DMS153 (cell line): ENCODE data around the gene FOXC2.
A peak's percentile ranks its signal among the peaks of the same experiment; 100 is the strongest.

Experiments
- DNase-seq: peaks from one replicate; lab custom pipeline; 2025; lab: John Stamatoyannopoulos, UW

Gene FOXC2

DNA sequence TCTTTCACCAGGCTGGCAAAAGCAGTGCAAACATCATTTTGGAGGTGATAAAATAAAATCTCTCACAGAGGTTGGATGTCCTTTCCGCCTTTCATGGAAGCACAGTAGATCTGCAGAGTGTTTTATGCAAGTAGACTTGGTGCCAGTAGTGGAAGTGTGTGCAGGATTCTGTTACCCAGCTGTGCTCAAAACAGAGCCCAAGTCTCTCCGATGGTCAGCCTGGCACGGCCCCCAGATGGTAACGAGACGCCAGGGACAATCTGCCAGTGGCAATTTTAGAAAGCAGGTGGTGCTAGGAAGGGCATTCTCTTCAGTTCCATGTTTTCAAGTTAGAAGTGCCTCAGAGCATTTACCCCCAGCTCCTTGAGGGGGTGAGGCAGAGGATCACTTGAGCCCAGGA is 10.1 kb upstream of the FOXC2 start:
- DNase-seq: no peak

DNA sequence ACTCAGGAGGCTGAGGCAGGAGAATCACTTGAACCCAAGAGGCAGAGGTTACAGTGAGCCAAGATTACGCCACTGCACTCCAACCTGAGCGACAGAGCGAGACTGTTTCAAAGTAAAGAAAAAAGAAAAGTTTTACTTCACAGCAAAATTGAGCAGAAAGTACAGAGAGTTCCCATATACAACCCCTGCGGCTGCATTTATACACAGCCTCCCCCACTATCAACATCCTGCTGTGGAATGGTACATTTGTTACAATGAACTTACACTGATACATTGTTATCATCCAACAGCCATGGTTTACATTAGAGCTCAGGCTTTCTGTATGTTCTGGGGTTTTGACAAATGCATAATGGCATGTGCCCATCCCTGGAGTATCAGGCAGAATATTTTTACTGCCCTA is 9.0 kb upstream of the FOXC2 start:
- DNase-seq: no peak

DNA sequence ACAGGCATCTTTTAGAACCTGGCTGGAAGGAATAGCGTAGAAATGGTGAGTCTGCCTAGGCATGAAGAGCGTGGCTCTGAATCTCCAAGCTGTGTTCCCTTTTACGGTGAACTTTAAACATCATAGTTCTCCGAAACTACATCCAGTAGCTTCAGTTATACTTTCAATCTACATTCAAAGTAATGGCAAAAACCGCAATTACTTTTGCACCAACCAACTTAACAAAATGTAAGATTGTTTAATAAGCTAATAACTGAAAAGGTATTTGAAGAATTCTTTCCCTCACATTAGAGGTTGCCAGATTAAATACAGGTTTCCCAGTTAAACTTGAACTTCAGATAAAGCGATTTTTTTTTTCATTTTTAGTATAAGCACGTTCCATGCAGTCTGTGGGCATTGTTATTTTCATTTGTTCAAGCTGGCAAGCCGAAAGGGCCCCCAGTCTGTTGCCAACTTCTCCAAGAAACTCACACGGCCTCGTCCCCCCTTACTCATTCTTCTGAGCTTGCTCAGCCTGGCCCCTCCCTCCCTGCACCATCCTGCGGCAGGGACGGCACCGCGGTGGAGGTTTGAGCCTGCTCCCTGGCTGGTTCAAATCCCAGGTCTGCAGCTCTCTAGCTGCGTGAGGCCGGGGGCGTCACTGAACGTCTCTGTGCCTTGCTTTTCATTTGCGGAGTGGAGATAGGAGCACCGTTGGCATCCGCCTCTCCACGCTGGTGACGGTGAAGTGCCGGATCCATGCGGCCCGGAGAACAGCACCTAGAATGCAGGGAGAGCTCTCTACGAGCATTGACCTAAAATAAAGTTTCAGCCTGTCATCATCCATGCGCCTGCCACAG is 8.1 kb upstream of the FOXC2 start:
- DNase-seq: no peak

DNA sequence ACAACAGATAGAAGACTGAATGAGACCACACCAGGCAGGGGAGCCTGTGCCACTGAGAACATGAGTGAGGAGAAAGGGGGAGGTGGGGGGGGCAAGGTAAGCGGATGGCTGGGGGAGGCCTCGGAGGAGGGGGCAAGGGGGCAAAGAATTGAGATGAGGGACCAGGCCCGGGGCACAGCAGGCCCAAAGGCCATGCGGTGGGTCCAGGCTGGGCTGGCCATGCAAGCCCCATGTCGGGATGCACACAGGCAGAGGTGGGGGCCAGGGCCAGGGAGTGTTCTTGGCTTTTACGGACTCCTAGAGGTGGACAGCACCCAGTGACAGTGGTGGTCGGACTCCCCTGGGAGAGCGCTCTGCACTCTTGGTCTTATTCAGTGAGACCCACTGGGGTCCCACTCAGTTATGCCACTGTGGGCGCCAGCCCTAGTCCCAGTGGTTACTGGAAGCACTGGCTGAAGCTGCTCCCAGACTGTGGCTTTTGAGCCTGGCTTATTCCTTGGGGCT is 6.8 kb upstream of the FOXC2 start:
- no peak for DNase-seq

DNA sequence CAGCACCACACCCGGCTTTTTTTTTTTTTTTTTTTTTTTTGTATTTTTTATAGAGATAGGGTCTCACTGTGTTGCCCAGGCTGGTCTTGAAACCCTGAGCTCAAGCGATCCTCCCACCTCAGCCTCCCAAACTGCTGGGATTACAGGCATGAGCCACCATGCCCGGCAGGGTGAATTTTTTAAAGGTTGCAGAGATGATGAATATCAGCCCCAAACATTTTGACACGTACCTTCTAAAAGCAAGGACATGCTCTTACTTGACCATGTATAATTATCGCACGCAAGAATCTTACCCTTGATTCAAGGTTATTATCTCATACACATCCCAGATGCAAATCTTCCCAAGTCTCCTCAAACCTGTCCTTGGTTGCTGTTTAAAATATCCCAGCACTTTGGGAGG is 4.3 kb upstream of the FOXC2 start:
- DNase-seq: no peak

DNA sequence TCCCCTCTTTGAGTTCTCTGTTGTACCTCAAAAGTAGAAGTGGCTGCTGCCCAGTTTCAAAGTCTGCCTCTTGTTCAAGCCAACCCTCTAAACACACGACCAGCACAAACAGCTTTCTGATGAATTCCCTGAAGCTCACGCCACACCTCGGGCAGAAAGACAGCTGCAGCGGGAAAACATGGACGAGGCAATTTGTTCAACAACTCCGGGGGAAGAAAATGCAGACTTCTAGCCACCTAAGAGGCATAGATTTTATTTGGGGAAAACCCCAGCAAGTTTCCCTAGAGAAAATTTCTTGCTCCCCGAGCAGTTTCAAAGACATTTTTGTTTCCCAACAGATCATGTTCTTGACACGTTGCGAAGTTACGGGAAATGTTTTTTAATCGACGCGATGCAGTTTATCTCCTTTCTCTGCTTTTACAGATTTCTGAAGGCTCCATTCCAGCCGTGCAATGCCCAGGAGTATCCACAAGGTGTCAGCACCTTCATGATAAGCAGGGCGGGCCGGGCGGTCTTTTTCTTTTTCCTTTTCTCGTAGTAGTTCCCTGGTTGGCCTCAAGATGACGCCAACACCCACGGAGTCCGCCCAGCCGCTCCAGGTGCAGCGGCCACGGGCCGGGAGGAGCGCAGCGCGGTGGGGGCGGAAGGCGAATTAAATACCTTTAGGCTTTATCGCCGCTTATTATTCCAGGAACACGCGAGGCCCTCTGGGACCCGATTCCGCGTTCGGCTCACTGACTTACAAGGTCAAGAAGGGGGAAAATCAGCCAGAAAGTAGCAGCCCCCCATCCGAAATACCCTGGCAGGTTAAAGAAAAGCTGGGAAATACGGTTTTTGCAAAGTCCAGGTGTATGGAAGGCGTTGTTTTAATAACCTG is 2.9 kb upstream of the FOXC2 start:
- peak; percentile 81 for DNase-seq

DNA sequence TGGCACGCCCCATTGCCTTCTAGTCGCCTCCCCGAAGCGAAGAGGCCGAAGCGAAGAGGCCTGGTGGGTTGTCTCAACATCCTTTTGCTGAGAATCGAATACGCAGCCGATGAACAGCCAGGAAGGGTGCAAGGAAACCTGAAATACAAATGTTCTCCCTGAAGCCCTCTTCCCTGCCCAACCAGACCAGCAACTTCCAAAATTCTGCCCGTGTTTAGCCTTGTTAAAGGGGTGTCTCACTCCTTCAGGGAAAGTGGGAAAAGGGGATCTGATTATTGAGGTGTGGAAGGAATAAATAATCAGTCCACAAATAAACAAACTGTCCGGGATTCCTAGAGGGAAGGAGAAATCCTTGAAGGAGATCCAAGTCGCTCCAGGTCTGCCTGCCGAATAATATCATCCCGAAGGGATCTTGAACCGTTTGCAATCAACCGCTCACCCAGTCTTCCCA is 1.4 kb upstream of the FOXC2 start:
- DNase-seq: no peak

DNA sequence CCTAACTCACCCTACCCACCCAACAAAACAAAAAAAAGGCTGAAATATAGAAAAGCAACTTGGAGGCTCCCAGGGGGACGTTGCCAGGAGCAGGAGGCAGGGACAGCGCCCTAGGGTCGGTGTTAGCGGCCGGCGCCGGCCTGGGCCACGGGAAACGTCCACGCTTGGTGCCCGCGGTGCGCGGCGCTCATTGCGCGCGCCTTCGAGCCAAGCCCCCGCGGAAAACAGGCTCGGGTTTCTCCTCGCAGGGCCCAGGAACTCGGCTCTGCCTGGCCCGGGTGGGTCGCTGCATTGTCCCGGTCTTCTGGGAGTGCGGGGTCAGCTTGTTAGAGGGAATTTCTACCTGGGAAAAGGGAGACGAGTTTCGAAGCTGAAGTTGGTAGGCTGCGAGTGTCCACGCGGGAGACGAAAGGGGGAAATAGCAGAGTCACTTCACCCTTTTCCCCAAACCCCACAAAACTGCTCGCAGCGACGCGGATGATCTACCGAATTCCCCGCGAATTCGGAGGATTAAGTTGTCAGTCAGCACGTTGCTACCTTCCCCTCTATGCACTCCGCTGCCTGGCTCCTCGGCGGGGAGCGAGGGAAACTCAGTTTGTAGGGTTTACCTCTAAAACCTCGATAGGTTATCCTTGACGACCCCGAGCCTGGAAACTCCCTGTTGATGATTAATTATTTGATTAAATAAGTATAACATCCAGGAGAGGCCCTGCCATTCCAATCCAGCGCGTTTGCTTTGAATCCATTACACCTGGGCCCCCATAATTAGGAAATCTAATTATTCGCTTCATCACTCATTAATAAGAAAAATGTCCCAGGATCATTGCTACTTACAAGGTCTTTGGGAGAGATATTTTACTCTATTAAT is 751 bp upstream of the FOXC2 start:
- no peak for DNase-seq

DNA sequence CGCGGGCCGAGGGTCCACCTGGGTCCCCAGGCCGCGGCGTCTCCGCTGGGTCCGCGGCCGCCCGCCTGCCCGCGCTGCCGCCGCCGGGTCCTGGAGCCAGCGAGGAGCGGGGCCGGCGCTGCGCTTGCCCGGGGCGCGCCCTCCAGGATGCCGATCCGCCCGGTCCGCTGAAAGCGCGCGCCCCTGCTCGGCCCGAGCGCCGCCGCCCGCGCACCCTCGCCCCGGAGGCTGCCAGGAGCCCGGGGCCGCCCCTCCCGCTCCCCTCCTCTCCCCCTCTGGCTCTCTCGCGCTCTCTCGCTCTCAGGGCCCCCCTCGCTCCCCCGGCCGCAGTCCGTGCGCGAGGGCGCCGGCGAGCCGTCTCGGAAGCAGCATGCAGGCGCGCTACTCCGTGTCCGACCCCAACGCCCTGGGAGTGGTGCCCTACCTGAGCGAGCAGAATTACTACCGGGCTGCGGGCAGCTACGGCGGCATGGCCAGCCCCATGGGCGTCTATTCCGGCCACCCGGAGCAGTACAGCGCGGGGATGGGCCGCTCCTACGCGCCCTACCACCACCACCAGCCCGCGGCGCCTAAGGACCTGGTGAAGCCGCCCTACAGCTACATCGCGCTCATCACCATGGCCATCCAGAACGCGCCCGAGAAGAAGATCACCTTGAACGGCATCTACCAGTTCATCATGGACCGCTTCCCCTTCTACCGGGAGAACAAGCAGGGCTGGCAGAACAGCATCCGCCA is 504 bp downstream of the FOXC2 start:
- DNase-seq: no peak

DNA sequence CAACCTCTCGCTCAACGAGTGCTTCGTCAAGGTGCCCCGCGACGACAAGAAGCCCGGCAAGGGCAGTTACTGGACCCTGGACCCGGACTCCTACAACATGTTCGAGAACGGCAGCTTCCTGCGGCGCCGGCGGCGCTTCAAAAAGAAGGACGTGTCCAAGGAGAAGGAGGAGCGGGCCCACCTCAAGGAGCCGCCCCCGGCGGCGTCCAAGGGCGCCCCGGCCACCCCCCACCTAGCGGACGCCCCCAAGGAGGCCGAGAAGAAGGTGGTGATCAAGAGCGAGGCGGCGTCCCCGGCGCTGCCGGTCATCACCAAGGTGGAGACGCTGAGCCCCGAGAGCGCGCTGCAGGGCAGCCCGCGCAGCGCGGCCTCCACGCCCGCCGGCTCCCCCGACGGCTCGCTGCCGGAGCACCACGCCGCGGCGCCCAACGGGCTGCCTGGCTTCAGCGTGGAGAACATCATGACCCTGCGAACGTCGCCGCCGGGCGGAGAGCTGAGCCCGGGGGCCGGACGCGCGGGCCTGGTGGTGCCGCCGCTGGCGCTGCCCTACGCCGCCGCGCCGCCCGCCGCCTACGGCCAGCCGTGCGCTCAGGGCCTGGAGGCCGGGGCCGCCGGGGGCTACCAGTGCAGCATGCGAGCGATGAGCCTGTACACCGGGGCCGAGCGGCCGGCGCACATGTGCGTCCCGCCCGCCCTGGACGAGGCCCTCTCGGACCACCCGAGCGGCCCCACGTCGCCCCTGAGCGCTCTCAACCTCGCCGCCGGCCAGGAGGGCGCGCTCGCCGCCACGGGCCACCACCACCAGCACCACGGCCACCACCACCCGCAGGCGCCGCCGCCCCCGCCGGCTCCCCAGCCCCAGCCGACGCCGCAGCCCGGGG is 1.3 kb downstream of the FOXC2 start:
- DNase-seq: no peak

DNA sequence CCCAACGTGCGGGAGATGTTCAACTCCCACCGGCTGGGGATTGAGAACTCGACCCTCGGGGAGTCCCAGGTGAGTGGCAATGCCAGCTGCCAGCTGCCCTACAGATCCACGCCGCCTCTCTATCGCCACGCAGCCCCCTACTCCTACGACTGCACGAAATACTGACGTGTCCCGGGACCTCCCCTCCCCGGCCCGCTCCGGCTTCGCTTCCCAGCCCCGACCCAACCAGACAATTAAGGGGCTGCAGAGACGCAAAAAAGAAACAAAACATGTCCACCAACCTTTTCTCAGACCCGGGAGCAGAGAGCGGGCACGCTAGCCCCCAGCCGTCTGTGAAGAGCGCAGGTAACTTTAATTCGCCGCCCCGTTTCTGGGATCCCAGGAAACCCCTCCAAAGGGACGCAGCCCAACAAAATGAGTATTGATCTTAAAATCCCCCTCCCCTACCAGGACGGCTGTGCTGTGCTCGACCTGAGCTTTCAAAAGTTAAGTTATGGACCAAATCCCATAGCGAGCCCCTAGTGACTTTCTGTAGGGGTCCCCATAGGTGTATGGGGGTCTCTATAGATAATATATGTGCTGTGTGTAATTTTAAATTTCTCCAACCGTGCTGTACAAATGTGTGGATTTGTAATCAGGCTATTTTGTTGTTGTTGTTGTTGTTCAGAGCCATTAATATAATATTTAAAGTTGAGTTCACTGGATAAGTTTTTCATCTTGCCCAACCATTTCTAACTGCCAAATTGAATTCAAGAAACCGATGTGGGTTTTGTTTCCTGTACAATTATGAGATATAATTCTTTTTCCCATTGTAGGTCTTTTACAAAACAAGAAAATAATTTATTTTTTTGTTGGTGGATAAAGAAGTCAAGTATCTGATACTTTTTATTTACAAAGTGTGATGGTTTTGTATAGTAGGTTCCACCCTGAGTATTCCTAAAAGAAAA is 2.3 kb downstream of the FOXC2 start:
- DNase-seq: no peak

DNA sequence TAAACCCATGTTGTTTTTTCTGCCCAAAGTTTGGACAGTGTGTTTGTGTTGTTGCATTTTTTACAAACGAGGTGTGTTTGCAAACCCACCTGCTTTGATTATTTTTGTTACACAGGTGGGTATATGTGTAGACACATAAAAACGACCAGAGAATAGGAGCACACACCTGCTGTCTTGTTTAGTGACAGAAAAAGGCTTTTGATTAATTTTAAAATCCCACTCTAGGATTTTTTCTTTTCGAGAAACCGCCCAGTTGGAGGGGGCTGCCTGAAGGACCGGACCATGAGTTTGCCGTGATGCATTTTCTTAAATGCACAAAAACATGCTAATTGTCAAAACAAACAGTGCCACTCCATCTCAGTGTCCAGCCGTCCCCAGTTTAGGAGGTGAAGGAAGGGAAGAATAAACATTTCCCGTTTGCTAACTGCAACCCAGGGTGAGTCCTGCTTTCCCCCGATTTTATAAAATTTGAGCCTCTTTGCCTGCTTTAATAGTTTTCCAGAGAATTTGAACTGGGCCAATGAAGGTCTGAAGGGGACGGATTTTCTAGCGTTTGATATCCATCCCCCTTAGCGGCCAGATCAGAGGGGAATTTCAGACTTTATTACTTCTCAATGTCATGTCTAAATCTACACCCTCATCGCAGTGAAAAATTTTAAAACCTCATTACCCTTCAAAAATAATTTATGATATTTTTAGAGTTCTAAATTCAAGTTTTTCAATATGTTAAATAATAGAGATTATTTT is 3.2 kb downstream of the FOXC2 start:
- no peak for DNase-seq

DNA sequence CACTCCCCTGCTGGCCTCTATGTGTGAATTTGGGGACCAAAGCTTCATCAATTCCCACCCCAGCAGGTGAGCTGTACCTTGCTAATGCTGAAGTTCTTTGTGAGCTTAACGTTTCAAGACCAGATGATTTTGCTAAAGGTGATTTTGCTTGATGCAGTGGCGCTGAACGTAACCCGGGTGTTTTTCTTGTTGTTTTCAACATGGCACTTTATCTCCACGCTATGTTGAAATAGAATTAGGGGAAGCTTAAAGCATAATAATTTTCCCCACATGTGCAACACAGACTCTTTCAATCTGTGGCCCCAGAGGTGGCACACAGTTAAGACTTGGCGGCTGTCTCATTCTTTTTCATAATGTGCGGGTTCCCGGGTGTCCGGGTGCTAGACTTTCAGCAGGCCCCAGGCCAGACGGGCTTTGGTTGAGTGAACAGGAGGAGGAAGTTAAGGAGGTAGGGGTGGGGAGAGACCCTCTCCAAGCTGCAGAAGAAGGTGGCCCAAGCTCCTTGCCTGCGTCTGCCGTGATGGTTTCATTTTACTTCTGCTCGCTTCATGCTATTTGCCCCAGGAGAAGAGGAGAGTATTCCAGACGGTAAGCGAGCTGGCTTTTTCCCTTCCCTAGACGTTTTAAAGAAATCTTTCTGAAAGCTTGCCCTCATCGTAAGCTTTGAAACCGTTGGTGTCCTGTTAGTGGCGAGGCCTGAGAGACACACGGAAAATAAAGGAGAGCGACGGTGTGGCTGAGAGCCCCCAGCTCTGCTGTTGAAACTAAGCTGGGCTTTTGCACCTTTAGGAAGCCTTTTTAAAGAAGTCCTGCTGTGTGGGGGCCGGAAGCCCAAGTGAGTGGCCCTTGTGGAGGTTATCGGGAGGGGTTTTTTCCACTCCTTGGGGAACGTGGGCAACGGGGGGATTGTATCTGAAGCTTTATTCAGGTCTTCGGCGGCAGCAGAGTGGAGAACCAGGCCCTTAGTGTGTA is 4.2 kb downstream of the FOXC2 start:
- no peak for DNase-seq

DNA sequence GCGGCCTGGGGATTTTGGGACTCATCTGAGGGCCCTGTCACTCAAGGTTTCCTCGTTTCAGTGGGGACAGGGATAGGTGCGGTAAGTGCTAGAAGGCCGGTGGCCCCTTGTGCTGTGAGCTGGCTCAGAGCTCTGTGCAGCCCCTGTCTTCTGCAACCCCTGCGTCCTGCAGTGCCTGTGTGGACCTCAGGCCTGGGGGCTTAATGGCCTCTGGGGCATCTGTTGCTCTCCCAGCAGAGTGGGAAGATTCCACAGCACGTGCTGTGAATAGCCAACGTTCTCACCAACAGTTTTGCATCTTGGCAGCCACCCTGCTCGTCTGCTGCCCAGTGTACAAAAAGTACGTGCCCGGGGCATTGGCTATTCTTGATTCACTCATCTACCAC is 4.9 kb downstream of the FOXC2 start:
- no peak for DNase-seq

DNA sequence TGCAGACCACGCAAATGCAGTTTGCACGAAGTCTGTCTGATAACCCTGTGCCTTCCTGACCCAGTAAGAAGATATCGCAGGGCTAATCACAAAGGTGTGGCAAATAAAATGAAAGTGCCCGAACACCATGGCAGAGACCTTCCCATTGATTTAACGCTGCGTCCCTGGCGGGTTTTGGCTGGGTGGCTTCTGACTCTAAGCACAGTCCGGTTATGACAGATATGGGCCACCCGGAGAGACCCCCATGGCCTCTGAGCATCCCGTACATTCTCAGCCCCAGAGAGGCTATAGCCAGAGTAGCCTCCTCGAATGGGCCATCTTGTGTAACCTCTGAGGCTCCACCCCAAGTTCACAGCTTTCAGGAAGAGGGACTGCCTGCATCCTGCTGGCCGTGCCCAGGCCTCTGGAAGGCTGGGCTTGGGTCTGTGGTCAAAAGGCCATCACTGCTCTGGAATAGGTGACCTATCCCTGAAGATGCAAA is 5.5 kb downstream of the FOXC2 start:
- no peak for DNase-seq

DNA sequence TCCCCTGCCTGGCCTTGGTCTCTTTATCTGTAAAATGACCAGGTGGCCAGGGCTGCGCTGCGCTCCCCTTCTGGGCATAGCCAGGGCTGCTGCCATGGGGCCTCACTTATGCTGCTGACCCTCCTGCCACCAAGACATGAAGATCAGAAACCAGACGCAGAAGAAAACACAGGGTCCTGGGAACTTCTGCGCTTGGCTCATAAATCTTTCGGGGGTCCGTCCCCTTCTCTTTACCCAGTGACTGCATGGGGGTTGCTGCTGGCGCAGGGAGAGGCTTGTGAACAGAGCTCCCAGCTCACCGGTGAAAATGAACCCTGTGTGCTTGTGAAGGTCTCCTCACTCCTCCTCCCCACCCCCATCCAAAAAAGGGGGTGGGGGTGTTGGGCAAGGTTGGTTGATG is 6.0 kb downstream of the FOXC2 start:
- no peak for DNase-seq

DNA sequence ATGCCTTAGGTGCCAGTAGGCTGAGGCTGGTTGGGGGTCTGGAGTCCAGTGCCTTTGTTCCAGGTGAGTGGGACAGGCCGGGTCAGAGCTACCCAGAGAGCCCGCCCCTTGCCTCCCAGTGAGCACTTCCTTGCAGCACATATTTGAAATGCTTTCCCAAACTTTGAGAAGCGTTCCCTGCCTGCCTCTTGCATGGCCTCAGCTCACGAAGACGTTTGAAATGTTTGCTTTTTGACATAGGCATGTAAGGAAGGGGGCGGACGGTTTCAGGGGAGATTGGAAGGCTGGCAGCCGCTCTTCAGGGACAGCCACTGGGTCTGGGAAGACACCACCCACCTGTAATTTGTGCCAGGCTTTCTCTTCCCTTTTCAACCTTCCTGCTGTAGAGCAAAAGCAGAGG is 6.6 kb downstream of the FOXC2 start:
- no peak for DNase-seq
